Activated T-helper 17 cell treated with anti-CD3 and anti-CD28 coated beads, Interleukin-2, amount 50 U/mL, for 72 hours (primary cell): Measurements from ENCODE around the gene HIKESHI. TPM values are rescaled to one million over a fixed set of nuclear protein-coding genes. Genes with fewer than 3 reads are reported as not detected.
A peak's percentile ranks its signal among the peaks of the same experiment; 100 is the strongest.
"Not testable (repeated sequence)": the region's sequence is repeated elsewhere in the genome, so short reads cannot be mapped to it uniquely, and the experiment has no call there.

Experiments used
- ATAC-seq: fragments of 150-1000 bp; cut with Tn5 transposase; replicated peaks from 2 replicates; pipeline ENCODE4 v1.10.0; 2021; ENCODE audit warnings: mild to moderate bottlenecking, moderate library complexity
- H3K27ac Mint-ChIP-seq: one replicate; pipeline ENCODE4 v1.8.0; 2022; ENCODE audit warnings: mixed read lengths
- H3K27me3 Mint-ChIP-seq: one replicate; pipeline ENCODE4 v1.8.0; 2022; ENCODE audit warnings: mixed read lengths
- H3K36me3 Mint-ChIP-seq: one replicate; pipeline ENCODE4 v1.8.0; 2022; ENCODE audit warnings: low read depth, mild to moderate bottlenecking, mixed read lengths
- H3K4me1 Mint-ChIP-seq: one replicate; pipeline ENCODE4 v1.8.0; 2022; ENCODE audit warnings: mixed read lengths
- H3K4me3 Mint-ChIP-seq: one replicate; pipeline ENCODE4 v1.8.0; 2022; ENCODE audit warnings: mild to moderate bottlenecking, mixed read lengths
- H3K9me3 Mint-ChIP-seq: one replicate; pipeline ENCODE4 v1.8.0; 2022; ENCODE audit warnings: mixed read lengths
- total RNA-seq, 2 donors: library from RNA; stranded (reverse); gene quantifications; one replicate each; pipeline ENCODE4 v1.2.3, GENCODE V29; 2022

The HIKESHI gene
- total RNA-seq, 2 donors from 2014 or later: 36.2 to 48.1 TPM

- Mint-ChIP-seq H3K9me3 (no peaks in the 10 kb centered on the region), H3K4me1 (peaks cover 7% of the 10 kb centered on the region), H3K4me3 (no peak overlapping the region), H3K27ac (no peak overlapping the region), H3K27me3 (no peaks in the 10 kb centered on the region), H3K36me3 (peaks cover 93% of the 10 kb centered on the region)
- no peak for ATAC-seq
These were observed 39.3 kb downstream of the HIKESHI start for GRCh38 chr11:86341382-86341781.

DNA sequence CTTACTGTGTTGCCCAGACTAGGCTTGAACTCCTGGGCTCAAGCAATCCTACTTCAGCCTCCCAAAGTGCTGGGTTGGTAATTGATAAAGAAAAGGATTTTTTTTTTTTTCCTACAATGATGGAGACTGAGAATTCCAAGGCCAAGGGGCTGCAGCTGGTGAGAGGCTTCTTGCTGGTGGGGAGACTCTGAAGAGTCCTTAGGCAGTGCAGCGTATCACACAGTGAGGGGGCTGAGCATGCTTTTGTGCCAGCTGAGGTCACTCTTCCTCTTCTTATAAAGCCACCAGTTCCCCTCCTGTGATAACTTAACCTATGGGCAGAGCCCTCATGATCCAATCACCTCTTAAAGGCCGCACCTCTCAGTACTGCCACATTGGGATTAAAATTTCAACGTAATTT is 44.5 kb downstream of the HIKESHI start:
- no peak overlapping the region for H3K27ac Mint-ChIP-seq
- no peaks in the 10 kb centered on the region for H3K9me3 Mint-ChIP-seq
- H3K27me3 Mint-ChIP-seq: no peaks in the 10 kb centered on the region
- ATAC-seq: no peak
- peaks cover 54% of the 10 kb centered on the region for H3K36me3 Mint-ChIP-seq
- no peak overlapping the region for H3K4me3 Mint-ChIP-seq
- peaks cover 7% of the 10 kb centered on the region for H3K4me1 Mint-ChIP-seq

DNA sequence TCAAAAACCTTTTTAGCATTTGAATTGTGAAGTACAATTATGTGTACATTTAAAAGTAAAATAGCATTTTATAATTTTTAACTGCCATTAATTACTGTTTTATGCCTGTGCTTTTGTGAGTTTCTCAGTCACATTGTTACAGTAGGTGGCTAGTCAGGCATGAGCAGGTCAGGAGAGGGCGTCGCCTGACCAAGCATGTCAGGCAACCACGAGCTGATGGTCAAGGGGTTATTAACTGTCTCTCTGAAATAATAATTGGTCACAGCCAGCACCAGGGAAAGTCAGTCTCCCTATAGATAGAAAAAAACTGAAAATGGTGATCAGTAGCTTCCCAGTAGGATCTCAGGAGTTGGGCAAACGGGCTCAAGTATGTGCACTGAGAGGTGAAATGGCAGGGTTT is 53.2 kb downstream of the HIKESHI start:
- Mint-ChIP-seq H3K4me1 (no peaks in the 10 kb centered on the region), H3K4me3 (no peak overlapping the region), H3K36me3 (no peaks in the 10 kb centered on the region), H3K27me3 (no peaks in the 10 kb centered on the region), H3K27ac (no peak overlapping the region), H3K9me3 (no peaks in the 10 kb centered on the region)
- no peak for ATAC-seq

DNA sequence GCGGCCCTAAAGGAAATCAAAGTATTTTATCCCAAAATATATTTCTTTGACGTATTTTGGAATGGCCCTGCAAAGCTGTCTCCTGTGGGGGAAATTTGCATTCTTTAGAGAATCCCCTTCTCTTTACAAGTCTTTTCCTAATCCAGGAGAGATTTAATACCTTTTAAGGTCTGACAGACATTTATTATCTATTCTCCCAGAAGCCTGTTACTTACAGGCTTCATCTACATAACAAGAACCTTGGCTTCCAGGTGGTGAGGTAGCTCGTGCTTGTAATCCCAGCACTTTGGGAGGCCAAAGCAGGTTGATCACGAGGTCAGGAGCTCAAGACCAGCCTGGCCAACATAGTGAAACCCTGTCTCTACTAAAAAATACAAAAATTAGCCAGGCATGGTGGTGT is 55.4 kb downstream of the HIKESHI start:
- not testable (repeated sequence) for H3K4me1 Mint-ChIP-seq, H3K4me3 Mint-ChIP-seq, H3K9me3 Mint-ChIP-seq, H3K36me3 Mint-ChIP-seq, ATAC-seq, H3K27ac Mint-ChIP-seq, H3K27me3 Mint-ChIP-seq

- Mint-ChIP-seq H3K27me3 (no peaks in the 10 kb centered on the region), H3K4me3 (no peak overlapping the region), H3K4me1 (no peaks in the 10 kb centered on the region), H3K27ac (no peak overlapping the region), H3K9me3 (peaks cover 3% of the 10 kb centered on the region), H3K36me3 (no peaks in the 10 kb centered on the region)
- no peak for ATAC-seq
These were observed 56.7 kb downstream of the HIKESHI start for GRCh38 chr11:86358720-86359119.

GRCh38 chr11:86360775-86361395 is 58.8 kb downstream of the HIKESHI start:
- no peaks in the 10 kb centered on the region for H3K4me1 Mint-ChIP-seq
- no peak for ATAC-seq
- no peak overlapping the region for H3K27ac Mint-ChIP-seq
- peaks cover 3% of the 10 kb centered on the region for H3K9me3 Mint-ChIP-seq
- H3K4me3 Mint-ChIP-seq: no peak overlapping the region
- no peaks in the 10 kb centered on the region for H3K36me3 Mint-ChIP-seq
- H3K27me3 Mint-ChIP-seq: no peaks in the 10 kb centered on the region

GRCh38 chr11:86363424-86363823 is 61.4 kb downstream of the HIKESHI start:
- Mint-ChIP-seq H3K4me1 (no peaks in the 10 kb centered on the region), H3K4me3 (no peak overlapping the region), H3K27me3 (no peaks in the 10 kb centered on the region), H3K27ac (no peak overlapping the region), H3K36me3 (no peaks in the 10 kb centered on the region), H3K9me3 (peaks cover 3% of the 10 kb centered on the region)
- ATAC-seq: no peak

DNA sequence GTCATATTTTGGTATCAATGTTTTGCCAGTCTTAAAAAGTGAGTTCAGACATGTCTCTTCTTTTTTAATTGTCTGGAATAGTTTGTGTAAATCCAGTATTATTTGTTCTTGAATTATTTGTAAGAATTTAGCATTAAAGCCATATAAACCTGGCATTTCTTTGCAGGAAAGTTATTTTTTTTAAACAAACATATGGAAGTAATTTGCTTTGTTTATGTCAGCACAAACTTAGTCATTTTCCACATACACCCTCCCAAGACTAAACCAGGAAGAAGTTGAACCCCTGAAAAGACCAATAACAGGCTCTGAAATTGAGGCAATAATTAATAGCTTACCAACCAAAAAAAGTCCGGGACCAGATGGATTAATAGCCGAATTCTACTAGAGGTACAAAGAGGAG is 63.5 kb downstream of the HIKESHI start:
- ATAC-seq: no peak
- Mint-ChIP-seq H3K4me3 (no peak overlapping the region), H3K4me1 (no peaks in the 10 kb centered on the region), H3K27ac (no peak overlapping the region), H3K27me3 (no peaks in the 10 kb centered on the region), H3K9me3 (peaks cover 3% of the 10 kb centered on the region), H3K36me3 (no peaks in the 10 kb centered on the region)

GRCh38 chr11:86369668-86370067 is 67.6 kb downstream of the HIKESHI start:
- no peaks in the 10 kb centered on the region for H3K9me3 Mint-ChIP-seq
- H3K27me3 Mint-ChIP-seq: peaks cover 4% of the 10 kb centered on the region
- no peak overlapping the region for H3K27ac Mint-ChIP-seq
- ATAC-seq: no peak
- H3K4me1 Mint-ChIP-seq: no peaks in the 10 kb centered on the region
- H3K4me3 Mint-ChIP-seq: no peak overlapping the region
- no peaks in the 10 kb centered on the region for H3K36me3 Mint-ChIP-seq

DNA sequence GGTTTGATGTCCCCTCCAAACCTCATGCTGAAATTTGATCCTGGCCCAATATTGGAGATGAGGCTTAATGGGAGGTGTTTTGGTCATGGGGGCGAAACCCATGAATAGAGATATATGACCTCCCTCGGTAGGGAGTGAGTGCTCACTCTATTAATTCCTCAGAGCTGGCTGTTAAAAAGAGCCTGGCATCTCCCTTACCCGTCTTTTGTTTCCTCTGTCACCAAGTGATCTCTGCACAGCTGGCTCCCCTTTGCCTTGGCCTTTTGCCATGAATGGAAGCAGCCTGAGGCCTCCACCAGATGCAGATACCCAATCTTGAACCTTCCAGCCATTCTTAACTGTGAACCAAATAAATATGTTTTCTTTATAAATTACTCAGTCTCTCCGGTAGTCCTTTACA is 68.1 kb downstream of the HIKESHI start:
- no peak overlapping the region for H3K4me3 Mint-ChIP-seq
- H3K27ac Mint-ChIP-seq: no peak overlapping the region
- H3K4me1 Mint-ChIP-seq: no peaks in the 10 kb centered on the region
- H3K9me3 Mint-ChIP-seq: no peaks in the 10 kb centered on the region
- ATAC-seq: no peak
- peaks cover 4% of the 10 kb centered on the region for H3K27me3 Mint-ChIP-seq
- H3K36me3 Mint-ChIP-seq: no peaks in the 10 kb centered on the region

DNA sequence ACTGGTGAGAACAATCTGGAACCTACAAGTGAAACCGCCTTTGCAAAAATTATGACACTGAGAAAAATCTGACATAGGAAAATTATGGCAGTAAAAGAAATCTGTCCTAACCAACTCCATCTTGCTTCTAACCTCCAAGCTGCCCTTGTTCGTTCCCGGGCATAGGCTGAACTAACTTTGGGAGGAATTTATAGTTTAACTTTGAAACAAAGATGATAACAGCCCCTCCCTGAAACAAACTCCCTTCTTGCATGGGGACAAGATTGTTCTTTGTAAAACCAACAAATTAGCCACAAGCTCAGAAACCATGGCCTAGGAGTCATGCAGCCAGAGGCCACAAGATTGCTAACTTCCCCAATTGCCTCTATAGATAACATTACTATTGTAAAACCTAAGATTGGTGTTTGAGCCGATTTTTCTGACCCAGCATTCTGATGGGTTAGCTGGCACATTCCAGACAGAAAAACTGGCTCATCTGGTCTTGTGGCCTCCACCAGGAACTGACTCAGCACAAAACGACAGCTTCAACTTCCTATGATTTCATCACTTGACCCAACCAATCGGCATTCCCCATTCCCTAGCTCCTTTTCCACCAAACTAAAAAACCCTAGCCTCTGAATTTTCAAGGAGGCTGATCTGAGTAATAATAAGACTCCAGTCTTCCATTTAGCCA is 69.0 kb downstream of the HIKESHI start:
- Mint-ChIP-seq H3K36me3 (no peaks in the 10 kb centered on the region), H3K27ac (no peak overlapping the region), H3K4me3 (no peak overlapping the region), H3K4me1 (no peaks in the 10 kb centered on the region), H3K27me3 (peaks cover 4% of the 10 kb centered on the region), H3K9me3 (no peaks in the 10 kb centered on the region)
- peak; percentile 24 for ATAC-seq

DNA sequence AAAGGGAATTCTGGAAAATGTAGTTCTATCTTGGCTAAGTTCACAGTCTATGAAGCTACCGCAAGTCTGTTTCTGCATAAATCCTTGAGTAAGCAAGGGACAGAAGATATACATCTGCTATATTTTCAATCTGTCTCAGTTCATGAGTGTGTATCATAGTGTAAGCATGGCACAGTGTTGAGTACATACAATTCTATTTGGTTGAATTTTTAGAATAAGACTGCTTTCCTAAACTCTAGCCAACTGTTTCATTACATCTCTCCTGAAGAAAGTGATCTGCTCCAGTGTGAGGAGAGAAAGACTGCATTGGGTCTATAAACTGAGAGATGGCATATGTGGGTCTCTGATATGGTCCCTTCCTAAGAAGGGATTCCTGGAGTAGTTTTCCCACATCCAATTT is 70.0 kb downstream of the HIKESHI start:
- H3K4me3 Mint-ChIP-seq: no peak overlapping the region
- H3K4me1 Mint-ChIP-seq: no peaks in the 10 kb centered on the region
- no peaks in the 10 kb centered on the region for H3K36me3 Mint-ChIP-seq
- no peaks in the 10 kb centered on the region for H3K9me3 Mint-ChIP-seq
- H3K27ac Mint-ChIP-seq: no peak overlapping the region
- peaks cover 4% of the 10 kb centered on the region for H3K27me3 Mint-ChIP-seq
- no peak for ATAC-seq

DNA sequence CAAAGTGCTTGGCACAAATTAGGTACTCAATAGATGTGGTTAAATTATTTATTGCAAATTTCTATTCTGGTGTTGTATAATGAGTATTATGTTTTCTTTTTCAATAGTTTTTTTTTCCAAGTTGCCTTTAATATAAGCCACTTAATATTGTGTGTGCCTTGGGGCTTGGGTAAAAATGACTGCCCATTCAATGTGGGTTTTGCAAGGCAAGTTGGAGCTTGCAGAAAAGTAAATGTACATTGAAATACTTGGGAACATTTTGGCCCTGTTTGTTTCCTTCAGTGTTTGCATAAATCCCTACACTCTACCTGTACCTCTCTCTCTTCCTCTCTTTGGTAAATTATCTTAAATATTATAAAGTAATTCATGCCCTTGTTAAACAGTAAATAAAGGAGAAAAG is 70.5 kb downstream of the HIKESHI start:
- H3K4me1 Mint-ChIP-seq: no peaks in the 10 kb centered on the region

GRCh38 chr11:86374069-86374468 is 72.0 kb downstream of the HIKESHI start:
- H3K9me3 Mint-ChIP-seq: no peaks in the 10 kb centered on the region
- ATAC-seq: no peak
- no peak overlapping the region for H3K4me3 Mint-ChIP-seq
- H3K4me1 Mint-ChIP-seq: no peaks in the 10 kb centered on the region
- peaks cover 4% of the 10 kb centered on the region for H3K27me3 Mint-ChIP-seq
- H3K36me3 Mint-ChIP-seq: no peaks in the 10 kb centered on the region
- no peak overlapping the region for H3K27ac Mint-ChIP-seq

More for the DNA sequence above, 70.5 kb downstream of the HIKESHI start:
- H3K27me3 Mint-ChIP-seq: peaks cover 4% of the 10 kb centered on the region
- no peak for ATAC-seq
- H3K9me3 Mint-ChIP-seq: no peaks in the 10 kb centered on the region
- H3K36me3 Mint-ChIP-seq: no peaks in the 10 kb centered on the region
- H3K4me3 Mint-ChIP-seq: no peak overlapping the region
- no peak overlapping the region for H3K27ac Mint-ChIP-seq

GRCh38 chr11:86374586-86374985 is 72.5 kb downstream of the HIKESHI start, which contains the start of gene CCDC81:
Gene CCDC81, plus strand, starts transcription at chr11:86374887. Its CDS starts 277 bp downstream, at chr11:86375164.
- Mint-ChIP-seq H3K9me3 (no peaks in the 10 kb centered on the region), H3K4me3 (no peak within 1 kb of the TSS), H3K4me1 (no peaks in the 10 kb centered on the region), H3K36me3 (no peaks in the 10 kb centered on the region), H3K27ac (no peak within 1 kb of the TSS), H3K27me3 (peaks cover 4% of the 10 kb centered on the region)
- no peak for ATAC-seq
